ENCODE measurements around the gene PCCA. TPM values are rescaled to one million over a fixed set of nuclear protein-coding genes. Genes with fewer than 3 reads are reported as not detected.

The PCCA gene
- total and polyA plus RNA-seq, 2 donors (not counting 1 experiment from before 2014, with no cell fraction given): 4.8 to 17.4 TPM

DNA sequence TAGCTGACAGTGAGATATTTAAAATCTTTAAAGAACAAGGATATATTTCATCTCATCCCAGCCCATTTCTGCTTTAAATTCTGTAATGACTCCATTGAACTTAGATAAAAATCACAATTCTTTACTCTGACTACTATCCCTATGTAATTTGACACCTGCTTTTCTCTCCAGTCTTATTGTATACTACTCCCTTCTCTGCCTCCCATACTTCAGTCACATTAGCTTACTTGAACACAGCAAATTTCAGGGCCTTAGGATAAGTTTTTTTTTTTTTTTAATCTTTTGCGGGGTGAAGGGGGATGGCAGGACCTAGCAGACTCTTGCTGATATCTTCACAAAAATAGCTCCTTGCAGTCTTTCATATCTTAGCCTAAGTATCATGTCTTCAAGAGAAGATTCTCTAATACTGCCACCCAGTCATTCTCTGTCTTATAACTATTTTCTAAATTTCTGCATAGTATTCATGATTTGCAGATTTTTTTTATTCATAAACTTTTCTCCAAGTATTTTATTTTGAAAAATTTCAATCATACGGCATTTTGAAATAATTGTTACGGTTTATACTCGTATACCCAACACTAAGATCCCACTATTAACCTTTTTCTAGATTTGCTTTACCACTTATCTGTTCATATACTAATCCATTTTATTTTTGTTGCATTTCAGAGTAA, 151.4 kb downstream of the PCCA start:
- H3K4me3 Mint-ChIP-seq: no peak overlapping the region
- no peaks in the 10 kb centered on the region for H3K36me3 ChIP-seq (replicated peaks in 1 of 2; ENCODE audit: control extremely low read depth in 1 of 2, control insufficient read depth in 1 of 2, extremely low read depth in 1 of 2, insufficient read depth in 2 of 2, low read length in 1 of 2)
- ChIA-PET POLR2A (no interaction called here), CTCF (interaction anchor here (0.7 to 1.5 kb wide), 2 partner anchors 27 to 584 kb away, joined by 3 read pairs; no protein-coding TSS in a partner anchor)
- no peaks in the 10 kb centered on the region for H4K20me1 ChIP-seq (ENCODE audit: control insufficient read depth, insufficient read depth, low read length, poor library complexity, severe bottlenecking)
- DNase-seq: no peak
- H3K4me1 ChIP-seq (ENCODE audit: control insufficient read depth in 2 of 2, insufficient read depth in 2 of 2, low read length in 2 of 2): peaks cover 5 to 6% of the 10 kb centered on the region in 2 donors
- no peaks in the 10 kb centered on the region for H3K79me2 ChIP-seq (ENCODE audit: control insufficient read depth, insufficient read depth, low read length)
- H2AFZ ChIP-seq (ENCODE audit: insufficient read depth, low read depth, low read length, poor library complexity, severe bottlenecking): no peak overlapping the region
- intact Hi-C loops (cut with micrococcal nuclease): no loop called here
- no peak overlapping the region for H3K27ac Mint-ChIP-seq
- no peak overlapping the region for H3K27ac ChIP-seq (ENCODE audit: low read length in 2 of 2)
- no CpG with 5 or more reads among the region's 4 CpGs for WGBS (ENCODE audit: insufficient coverage)
- no peak overlapping the region for H3K4me2 ChIP-seq (replicated peaks; ENCODE audit: low read depth, low read length, poor library complexity, severe bottlenecking)
- H3K27me3 ChIP-seq (replicated peaks in 1 of 4; ENCODE audit: control extremely low read depth in 1 of 4, control insufficient read depth in 3 of 4, insufficient read depth in 4 of 4, low read length in 3 of 4): no peaks in the 10 kb centered on the region
- no peaks in the 10 kb centered on the region for H3K9me3 ChIP-seq (ENCODE audit: control extremely low read depth in 1 of 3, control insufficient read depth in 2 of 3, insufficient read depth in 1 of 3, low read length in 2 of 3)
- H3K27me3 Mint-ChIP-seq: no peaks in the 10 kb centered on the region
- peaks cover 5% of the 10 kb centered on the region for H3K4me1 Mint-ChIP-seq
- H3K9me3 Mint-ChIP-seq (ENCODE audit: insufficient read depth): no peaks in the 10 kb centered on the region
- H3K4me3 ChIP-seq (ENCODE audit: control extremely low read depth in 1 of 5, extremely low read depth in 1 of 5, insufficient read depth in 1 of 5, low read depth in 2 of 5, low read length in 4 of 5): no peak overlapping the region
- no peak overlapping the region for H3K9ac ChIP-seq (ENCODE audit: low read length)
- TF ChIP-seq EZH2 (IDR thresholded peaks at IDR 0.05; ENCODE audit: borderline replicate concordance, insufficient read depth, low read depth, low read length, poor library complexity, severe bottlenecking): no peak
- TF ChIP-seq, protein P1, sequence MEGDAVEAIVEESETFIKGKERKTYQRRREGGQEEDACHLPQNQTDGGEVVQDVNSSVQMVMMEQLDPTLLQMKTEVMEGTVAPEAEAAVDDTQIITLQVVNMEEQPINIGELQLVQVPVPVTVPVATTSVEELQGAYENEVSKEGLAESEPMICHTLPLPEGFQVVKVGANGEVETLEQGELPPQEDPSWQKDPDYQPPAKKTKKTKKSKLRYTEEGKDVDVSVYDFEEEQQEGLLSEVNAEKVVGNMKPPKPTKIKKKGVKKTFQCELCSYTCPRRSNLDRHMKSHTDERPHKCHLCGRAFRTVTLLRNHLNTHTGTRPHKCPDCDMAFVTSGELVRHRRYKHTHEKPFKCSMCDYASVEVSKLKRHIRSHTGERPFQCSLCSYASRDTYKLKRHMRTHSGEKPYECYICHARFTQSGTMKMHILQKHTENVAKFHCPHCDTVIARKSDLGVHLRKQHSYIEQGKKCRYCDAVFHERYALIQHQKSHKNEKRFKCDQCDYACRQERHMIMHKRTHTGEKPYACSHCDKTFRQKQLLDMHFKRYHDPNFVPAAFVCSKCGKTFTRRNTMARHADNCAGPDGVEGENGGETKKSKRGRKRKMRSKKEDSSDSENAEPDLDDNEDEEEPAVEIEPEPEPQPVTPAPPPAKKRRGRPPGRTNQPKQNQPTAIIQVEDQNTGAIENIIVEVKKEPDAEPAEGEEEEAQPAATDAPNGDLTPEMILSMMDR (IDR thresholded peaks at IDR 0.05): no peak
- no peak for ATAC-seq (ENCODE audit: low read depth)

GRCh38 chr13:100244431-100244830, 155.5 kb downstream of the PCCA start:
- Histone ChIP-seq H3K27ac (ENCODE audit: low read length in 2 of 2) (no peak overlapping the region), H3K36me3 (replicated peaks in 1 of 2; ENCODE audit: control extremely low read depth in 1 of 2, control insufficient read depth in 1 of 2, extremely low read depth in 1 of 2, insufficient read depth in 2 of 2, low read length in 1 of 2) (no peaks in the 10 kb centered on the region), H3K4me2 (replicated peaks; ENCODE audit: low read depth, low read length, poor library complexity, severe bottlenecking) (no peak overlapping the region), H4K20me1 (ENCODE audit: control insufficient read depth, insufficient read depth, low read length, poor library complexity, severe bottlenecking) (no peaks in the 10 kb centered on the region), H2AFZ (ENCODE audit: insufficient read depth, low read depth, low read length, poor library complexity, severe bottlenecking) (no peak overlapping the region), H3K79me2 (ENCODE audit: control insufficient read depth, insufficient read depth, low read length) (no peaks in the 10 kb centered on the region), H3K4me1 (ENCODE audit: control insufficient read depth in 2 of 2, insufficient read depth in 2 of 2, low read length in 2 of 2) (no peaks in the 10 kb centered on the region), H3K9ac (ENCODE audit: low read length) (no peak overlapping the region), H3K27me3 (replicated peaks in 1 of 4; ENCODE audit: control extremely low read depth in 1 of 4, control insufficient read depth in 3 of 4, insufficient read depth in 4 of 4, low read length in 3 of 4) (no peaks in the 10 kb centered on the region), H3K9me3 (ENCODE audit: control extremely low read depth in 1 of 3, control insufficient read depth in 2 of 3, insufficient read depth in 1 of 3, low read length in 2 of 3) (peaks cover 0 to 15% (median 3%) of the 10 kb centered on the region in 3 donors), H3K4me3 (ENCODE audit: control extremely low read depth in 1 of 5, extremely low read depth in 1 of 5, insufficient read depth in 1 of 5, low read depth in 2 of 5, low read length in 4 of 5) (no peak overlapping the region)
- Mint-ChIP-seq H3K4me3 (no peak overlapping the region), H3K27ac (no peak overlapping the region), H3K27me3 (no peaks in the 10 kb centered on the region), H3K9me3 (ENCODE audit: insufficient read depth) (peaks cover 4% of the 10 kb centered on the region), H3K4me1 (no peaks in the 10 kb centered on the region)
- DNase-seq (no peak), ATAC-seq (ENCODE audit: low read depth) (no peak)
- CTCF ChIA-PET: no interaction called here
- intact Hi-C loops (cut with micrococcal nuclease): no loop called here
- no peak for TF ChIP-seq EZH2 (IDR thresholded peaks at IDR 0.05; ENCODE audit: borderline replicate concordance, insufficient read depth, low read depth, low read length, poor library complexity, severe bottlenecking)
- TF ChIP-seq, protein P1 (IDR thresholded peaks at IDR 0.05): no peak
- POLR2A ChIA-PET: no interaction called here
- 89% methylated on average over 2 of the region's 3 CpGs for WGBS (ENCODE audit: insufficient coverage)
